Left ventricle myocardium superior (tissue), 1 donor: ENCODE measurements around the gene HES5. TPM values are rescaled to one million over a fixed set of nuclear protein-coding genes. Genes with fewer than 3 reads are reported as not detected.
"Not testable (repeated sequence)": the region's sequence is repeated elsewhere in the genome, so short reads cannot be mapped to it uniquely, and the experiment has no call there.

Source experiments
- ATAC-seq: fragments of 200-7000 bp; cut with Tn5 transposase; one replicate; pipeline ENCODE4 v1.9.1; 2020; ENCODE audit warnings: mild to moderate bottlenecking, moderate library complexity
- DNase-seq: peaks from one replicate; pipeline ENCODE4 v3.0.0-alpha.2; 2020
- intact Hi-C: fragments of 100-400 bp; cut with micrococcal nuclease; formaldehyde crosslinking; loops from one replicate; pipeline ENCODE4 v1.11.0; 2022
- total RNA-seq: library from RNA; stranded (reverse); fragmentation: NEBNext Ultra II Directional; extraction: Animal tissue kit (Norgen Biotek cat#: 25700); gene quantifications from one replicate; pipeline ENCODE4 v1.2.1, GENCODE V29; 2021
- donor health status: DM: no; HTN: yes; CAD: no; lungs with severe emphysema.

HES5 gene
- total RNA-seq, 1 donor from 2014 or later: 1.7 TPM

DNA sequence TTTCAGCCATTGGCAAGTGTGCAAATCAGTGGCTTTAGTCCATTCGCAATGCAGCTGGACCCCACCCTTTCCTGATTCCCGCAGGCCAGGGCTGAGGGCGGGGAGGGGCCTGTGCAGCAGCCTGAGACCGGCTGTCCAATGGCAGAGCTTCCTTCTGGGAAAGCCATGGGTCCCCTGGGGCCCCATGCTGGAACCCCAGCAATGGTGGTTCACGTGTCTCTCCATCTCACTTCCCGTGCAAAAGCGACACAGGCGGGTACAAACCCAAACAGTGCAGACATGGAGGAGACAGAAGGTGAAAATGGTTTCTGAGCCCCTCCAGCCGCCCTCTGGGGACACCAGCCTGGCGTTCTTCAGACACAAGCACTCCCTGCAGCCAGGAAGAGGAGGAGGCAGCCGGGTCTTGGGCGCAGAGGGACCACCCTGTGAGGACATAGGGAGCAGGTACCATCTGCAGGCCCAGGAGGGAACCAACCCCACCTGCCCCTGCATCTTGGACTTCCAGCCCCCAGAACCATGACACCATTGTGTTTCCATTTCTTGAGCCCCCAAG is 20.3 kb upstream of the HES5 start:
- DNase-seq: peak; percentile 55
- peak; percentile 4 for ATAC-seq
- intact Hi-C loops: not testable (repeated sequence)

DNA sequence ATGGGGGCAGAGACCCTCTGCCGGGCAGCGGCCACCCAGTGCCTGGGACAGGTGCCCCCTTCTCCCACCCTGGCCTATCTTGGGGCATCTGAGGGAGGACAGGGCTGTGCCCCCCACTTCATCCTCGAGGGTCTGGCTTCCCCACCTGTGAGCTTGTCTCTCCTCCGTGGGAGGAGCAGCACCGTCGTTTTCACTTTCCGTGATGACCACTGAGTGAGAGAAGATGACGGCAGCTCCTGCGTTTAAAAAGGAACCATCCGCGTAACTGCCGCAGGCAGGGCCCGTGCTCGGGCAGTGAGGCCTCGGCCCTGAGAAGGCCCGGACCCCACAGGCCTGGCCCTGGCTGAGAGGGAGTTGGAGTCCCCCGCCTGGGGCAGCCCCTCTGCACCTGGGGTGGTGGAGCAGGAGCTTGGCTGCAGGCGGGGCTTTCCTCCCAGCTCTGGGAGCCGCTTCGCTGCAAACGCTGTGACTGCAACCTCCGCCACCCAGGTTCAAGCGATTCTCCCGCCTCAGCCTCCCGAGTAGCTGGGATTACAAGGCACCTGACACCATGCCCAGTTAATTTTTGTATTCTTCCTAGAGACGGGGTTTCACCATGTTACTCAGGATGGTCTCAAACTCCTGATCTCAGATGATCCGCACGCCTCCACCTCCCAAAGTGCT is 19.4 kb upstream of the HES5 start:
- ATAC-seq, intact Hi-C loops, DNase-seq: not testable (repeated sequence)

DNA sequence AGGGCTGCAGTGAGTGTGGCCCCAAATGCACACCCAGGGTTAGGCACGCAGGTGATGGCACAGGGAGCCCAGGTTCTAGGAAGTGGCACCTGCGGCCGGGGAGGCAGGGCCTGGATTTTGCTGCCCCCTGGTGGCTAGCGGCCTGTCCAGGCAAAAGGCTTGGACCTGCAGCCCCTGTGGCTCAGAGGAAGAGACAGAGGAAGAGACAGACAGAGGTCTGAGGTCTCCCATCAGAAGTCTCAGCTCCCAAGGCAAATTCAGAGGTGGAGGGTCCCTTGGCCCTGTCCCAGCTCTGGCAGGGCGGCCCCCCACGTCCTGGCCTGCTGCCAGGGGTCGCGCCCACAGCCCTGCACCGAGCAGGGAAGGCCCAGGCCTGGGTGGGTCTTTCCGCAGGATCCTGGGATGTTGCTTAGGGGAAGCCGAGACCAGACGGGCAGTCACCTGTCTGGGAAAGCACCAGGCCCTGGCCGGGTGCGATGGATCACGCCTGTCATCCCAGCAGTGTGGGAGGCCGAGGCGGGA is 18.1 kb upstream of the HES5 start:
- intact Hi-C loops: no loop called here
- peak; percentile 89 for DNase-seq
- peak; percentile 53 for ATAC-seq

DNA sequence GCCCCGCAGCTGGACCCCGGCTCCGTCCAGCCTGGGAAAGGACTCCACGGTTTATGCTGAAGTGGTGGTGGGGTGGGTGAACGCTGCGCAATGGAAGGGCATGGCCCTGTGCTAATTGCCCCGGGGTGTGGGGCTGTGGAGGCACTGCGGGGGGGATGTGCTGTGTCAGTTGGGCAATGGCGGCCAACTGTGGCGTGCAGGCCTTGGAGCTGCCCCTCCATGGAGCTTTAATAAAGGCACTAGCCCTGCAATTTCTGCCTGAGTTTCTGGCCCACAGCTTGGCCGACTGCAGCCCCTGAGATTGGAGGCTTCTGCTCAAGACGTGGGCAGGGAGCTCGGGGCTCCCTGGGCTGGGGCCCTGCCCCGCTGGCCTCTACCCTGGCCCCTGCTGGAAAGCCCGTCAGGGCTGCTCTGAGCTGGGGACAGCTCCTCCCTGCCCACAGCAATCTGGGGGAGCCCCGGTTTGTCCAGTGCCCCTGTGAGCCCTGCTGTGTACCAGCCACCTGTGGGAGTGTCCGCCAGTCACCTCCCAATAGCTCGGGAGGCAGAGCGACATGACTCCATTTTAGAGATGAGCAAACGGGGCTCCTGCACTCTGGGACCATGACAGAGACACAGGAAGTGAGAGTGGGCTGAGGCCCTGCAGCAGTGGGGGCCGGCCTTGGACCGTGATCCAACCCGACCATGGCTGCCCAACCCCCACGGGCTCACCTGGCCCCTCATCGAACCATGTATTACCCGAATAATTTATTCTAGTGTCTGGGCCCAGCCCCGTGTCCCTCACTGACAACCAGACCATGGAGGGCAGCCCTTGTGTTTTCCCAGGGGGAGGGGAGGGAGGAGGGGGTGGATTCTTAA is 17.4 kb upstream of the HES5 start:
- no peak for ATAC-seq
- intact Hi-C loops: no loop called here

DNA sequence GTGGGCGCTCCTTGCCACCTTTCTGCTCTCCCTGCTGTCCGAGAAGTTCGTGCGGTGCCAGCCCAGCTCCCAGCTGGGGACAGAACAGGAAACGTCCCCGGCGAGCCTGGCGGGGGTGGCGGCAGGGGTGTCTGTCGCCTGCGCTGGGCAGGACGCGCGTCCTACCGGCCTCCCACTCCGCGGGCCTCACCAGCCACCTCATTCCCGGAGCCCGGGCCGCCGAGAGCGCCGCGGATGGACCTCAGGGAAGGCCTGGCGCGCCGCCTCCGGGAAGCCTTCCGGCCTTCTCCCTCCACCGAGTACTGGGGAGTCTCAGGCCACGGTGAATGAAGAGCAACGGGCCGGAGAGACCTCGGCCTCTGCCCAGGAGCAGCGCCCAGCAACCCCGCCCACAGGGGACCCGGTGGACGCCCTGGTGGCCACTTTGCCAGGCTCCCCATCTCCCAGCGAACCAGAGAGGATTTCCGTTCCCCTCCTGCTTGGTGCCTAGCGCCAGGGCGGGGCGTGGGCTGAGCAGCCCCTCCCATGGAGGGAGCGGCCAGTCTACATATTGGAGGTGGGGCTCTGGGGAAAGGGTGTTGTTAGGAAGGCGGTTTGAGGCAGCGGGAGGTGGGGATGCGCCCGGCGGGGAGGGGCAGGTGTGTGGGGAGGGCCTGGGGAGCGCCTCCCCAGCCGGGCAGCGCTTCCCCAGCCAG is 16.6 kb upstream of the HES5 start:
- DNase-seq: peak; percentile 88
- intact Hi-C loops: no loop called here
- peak; percentile 72 for ATAC-seq

More for the DNA sequence above, 17.4 kb upstream of the HES5 start:
- DNase-seq: peak; percentile 55

DNA sequence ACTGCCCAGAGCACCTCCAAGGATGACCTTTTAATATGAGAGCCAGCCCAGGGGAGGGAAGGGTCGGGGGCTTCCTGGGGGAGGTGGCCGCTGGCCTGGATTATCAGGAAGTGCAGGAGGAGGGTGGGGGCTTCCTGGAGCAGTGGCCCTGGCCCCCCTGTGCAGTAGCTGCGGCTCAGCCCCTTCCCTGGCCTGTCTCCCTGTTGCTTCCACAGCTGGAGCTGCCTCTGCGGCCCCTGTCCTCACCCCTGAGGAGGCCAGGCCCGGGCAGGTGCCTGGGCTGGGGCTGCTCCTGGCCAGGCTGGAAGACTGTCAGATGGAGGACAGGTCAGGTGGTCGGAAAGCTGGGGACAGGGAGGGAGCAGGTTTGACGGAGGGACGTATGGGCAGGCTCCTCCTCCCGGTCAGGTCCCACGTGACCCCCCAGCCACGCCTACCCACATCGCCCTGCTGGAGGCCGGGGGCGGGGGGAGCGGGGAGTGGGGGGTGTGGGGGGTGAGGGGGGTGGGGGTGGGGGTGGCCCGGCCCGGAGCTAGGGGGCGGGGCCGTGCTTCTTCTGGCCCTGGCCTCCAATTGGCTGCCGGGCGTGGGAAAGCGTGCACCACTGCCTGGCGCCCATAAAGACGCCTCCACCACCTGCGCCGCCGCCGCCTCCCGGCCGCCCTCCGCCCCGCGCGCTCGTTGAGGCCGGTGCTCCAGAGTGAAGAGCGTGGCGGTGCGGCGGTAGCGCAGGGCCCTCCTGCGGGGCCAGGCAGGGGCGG is 15.9 kb upstream of the HES5 start:
- ATAC-seq: peak; percentile 72
- intact Hi-C loops: no loop called here
- peak; percentile 94 for DNase-seq

DNA sequence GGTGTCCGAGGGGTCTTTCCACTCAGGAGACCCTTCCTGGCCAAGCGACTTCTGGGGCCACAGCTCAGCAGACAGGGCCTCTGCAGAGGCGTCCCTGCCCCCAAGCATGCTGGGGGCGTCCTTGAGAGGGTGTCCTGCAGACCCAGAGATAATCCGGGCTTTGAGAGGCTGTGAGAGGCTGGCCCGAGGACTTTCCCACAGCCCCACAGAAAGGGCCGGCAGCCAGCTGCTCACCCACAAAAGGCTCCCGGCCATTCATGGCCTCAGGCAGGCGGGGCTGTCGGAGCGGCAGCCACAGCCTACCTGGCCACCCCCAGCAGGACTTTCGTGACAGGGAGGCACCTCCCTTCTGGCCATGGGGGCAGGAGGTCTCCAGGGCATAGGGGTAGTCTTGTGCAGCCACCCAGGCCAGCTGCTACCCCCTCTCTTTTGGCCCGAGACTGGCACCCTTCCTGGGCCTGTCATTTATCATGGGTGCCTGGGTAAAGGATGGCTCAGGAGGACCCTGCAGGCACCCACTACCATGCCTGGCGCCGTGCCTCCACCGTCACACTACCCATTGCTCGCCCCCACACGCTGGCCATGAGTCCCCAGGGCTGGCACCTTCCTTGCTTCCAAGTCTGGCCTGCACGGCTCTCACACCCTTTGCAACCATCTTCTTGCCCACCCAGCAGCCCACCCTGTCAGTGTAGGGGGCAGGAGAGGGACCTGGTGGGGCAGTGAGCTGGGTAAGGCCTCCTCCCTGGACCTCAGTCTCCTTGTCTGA is 15.0 kb upstream of the HES5 start:
- DNase-seq (peak; percentile 47), ATAC-seq (no peak)
- intact Hi-C loops: no loop called here

DNA sequence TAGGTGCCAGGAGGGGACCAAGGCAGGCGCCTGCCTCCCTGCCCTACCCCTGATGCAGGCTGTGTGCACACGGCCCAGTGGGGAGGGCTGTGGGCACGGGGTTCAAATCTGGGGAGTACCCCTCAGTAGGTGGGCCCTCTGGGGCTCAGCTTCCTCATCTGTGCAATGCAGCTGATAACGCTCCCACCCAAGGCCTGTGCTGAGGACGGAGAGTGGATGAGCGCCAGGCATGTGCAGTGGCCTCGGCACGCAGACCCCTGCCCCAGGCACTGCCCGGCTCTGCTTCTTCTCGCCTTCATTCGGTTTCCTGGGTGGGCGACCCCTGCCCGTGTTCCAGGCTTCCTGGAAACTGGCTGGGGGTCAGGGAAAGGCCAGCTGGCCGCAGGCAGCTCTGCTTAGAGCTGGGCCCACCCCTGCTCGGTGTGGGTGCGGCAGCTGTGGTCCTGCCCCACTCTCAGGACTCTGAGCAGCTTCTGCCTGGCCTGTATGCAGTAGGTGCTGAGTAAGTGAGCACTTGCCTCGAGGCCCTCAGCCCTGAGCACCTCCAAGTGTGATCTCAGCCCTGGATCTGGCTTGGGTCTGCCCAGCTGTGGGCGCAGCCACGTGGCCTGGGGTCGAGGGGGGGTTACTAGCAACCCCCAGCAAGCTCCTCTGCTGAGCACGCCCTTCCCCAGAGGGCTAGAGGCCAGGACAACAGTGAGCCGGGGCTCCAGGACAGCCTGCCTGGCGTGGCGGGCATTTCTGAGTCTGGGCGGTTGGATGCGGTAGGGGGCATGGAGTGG is 14.2 kb upstream of the HES5 start:
- intact Hi-C loops: no loop called here
- ATAC-seq: no peak
- DNase-seq: peak; percentile 55

DNA sequence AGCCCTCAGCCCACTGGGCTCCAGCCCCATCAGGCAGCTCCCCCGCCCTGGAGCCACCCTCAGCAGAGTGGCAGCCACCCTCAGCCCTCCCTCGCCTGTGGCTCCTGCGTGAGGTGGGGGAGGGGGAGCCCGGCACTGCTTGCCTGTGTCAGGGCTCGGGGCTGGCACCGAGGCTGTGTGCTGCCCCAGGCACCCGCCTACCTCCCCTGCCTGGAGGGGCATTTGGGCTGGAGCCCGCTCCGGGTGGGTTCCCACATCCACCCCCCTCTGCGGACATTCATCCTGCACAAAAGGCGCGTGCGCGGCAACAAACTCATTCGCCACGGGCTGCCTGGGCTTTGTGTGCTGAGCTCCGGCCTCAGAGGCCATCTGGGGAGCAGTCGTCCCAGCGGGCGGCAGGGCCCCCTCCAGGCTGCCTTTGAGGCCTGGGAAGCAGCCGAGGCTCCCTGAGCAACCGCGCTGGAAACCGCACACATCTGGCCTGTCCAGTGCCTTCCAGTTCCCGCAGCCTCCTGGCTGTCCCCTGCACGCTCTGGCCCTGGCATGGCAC is 13.6 kb upstream of the HES5 start:
- DNase-seq (peak; percentile 38), ATAC-seq (no peak)
- intact Hi-C loops: no loop called here

DNA sequence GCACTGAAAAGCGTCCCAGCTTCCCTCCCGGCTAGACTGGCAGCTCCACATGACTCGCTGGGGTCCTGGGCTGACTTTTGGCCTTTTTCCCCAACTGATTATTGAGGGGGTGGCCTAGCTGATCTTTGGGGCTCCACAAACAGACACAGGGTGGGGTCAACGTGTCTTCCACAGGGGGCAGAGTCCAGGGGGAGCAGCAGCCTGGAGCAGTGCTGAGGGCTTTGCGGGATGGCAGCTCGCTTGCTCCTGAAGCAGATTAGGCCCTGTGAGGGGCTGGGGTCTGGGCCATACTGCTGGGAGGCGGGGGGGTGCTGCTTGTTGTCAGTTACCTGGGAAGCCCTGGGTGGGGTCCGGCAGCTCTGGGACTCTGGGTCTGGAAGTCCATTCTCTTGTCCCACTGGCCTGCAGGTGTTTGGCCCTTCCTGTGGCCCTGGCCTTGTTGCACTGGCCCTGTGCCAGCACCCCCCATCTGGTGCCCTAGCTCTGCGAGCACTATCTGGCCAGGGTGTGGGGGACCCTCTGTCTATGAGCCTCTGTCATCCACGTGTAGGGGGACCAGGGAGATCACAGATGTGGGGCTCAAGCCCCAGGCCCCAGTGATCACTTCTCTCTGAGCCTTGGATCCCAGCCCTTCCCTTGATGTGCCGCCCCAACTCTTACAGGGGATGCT is 12.3 kb upstream of the HES5 start:
- ATAC-seq (no peak), DNase-seq (peak; percentile 41)
- intact Hi-C loops: no loop called here

DNA sequence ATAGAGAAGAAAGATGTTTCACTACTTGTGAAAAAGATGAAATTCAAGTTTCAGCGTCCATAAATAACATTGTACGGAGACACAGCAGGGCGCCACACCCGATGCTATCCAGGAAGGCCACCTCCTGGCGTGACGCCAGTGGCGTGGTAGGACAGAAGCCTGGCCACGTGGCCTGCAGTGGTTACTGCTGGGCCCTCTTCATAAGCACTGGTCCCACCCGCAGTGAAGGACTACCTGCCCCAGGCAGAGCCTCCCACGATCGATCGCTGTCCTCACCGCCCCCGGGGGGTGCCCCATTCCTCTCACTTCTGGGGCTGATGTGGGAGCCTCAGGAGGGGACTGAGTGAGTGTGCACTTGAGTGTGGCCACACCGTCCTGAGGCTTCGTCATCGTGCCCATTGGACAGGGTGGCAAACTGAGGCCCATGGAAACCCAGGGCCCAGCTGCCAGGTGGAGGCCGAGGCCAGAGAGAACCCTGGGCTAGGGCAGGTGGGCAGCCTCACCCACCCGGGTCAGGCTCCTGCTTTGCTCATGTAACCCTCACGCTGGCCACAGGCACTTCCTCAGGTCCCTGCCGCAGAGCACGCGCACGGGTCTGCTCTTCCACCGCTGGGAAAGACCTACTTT is 11.7 kb upstream of the HES5 start:
- peak; percentile 82 for DNase-seq
- intact Hi-C loops: no loop called here
- ATAC-seq: no peak

DNA sequence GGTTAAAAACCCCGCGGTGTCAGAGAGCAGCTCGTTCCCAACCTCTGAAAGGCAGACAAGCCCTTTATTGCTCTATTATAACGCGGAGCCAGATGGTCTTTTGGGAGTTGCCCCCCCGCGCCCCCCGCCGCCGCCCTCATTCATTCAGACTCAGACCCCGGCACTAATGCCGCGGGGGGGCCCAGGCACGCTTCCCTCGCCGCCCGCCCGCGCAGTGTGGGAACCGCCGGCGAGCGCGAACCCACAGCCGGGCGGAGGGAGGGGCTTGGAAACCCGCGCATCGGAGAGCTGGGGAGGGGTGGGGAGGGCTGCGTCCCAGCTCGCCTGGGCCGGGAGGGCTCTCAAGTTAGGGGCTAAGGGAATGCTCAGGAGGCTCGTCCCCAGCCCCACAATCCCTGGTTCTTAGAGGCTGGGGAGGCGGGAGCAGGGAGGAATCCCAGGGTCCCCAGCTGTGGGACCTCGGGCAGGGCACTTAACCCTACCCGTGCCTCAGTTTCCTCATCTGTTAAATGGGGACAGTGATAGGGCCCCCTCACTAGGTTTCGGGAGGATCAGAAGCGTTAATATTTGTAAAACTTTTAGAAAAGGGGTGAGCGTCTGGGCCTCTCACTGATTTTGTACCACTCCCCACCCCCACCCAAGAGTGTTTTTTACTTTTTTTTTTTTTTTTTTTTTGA is 10.9 kb upstream of the HES5 start:
- DNase-seq (peak; percentile 38), ATAC-seq (no peak)
- intact Hi-C loops: no loop called here

DNA sequence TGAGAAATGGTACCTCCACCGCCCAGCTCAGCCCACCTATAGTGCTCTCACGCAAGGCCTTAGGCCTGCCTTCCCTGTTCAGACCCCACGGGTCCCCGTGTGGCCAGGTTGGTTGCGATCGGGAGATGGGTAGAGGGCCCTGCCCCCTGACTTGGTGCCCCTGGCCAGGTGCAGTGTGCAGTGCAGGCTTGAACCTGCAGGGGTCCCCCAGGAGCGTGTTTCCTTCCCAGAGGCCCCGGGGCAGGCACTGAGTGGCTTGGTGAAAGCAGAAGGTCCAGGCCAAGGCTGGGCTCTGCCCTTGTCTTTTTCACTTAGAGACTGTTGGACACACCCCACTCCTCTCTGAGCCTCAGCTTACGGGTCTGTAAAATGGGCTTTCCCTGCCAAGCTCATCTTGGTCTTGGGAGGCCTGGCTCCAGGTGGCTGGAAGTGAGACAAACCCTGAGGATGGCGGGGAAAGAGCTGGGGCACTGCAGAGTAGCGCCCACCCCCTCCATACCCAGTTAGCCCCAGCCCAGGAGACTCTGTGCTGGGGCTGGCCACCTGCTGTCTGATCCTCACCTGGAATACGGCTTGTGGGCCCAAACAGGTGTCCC is 9.3 kb upstream of the HES5 start:
- ATAC-seq: no peak
- intact Hi-C loops: no loop called here
- DNase-seq: no peak

DNA sequence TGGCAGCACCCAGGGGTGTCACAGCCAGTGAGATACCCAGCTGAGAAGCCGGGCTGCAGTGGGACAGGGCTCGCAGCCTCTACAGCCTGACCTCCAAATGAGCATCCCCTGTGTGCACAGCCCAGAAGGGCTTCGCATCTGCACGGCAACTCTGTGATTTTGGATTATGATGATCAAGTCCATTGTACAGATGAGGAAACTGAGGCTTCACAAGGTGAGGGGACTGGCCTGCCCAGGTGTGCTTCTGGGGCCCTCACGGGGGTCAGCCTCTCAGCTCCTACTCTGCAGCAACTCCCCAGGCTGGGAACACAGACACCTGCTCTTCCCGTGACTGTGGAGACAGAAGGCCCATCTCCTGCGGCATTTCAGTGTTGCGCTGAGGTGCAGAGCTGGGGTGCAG is 8.8 kb upstream of the HES5 start:
- DNase-seq: no peak
- intact Hi-C loops: no loop called here
- no peak for ATAC-seq

DNA sequence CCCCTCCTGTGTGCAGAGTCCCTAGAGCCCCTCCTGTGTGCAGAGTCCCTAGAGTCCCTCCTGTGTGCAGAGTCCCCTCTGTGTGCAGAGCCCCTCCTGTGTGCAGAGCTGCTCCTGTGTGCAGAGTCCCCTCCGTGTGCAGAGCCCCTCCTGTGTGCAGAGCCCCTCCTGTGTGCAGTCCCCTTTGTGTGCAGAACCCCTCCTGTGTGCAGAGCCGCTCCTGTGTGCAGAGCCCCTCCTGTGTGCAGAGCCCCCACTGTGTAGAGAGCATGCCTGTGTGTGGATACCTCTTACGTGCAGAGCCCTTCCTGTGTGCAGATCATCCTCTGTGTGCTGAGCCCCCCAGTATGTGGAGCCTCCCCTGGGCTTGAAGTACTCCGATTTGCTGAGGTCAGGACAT is 8.3 kb upstream of the HES5 start:
- ATAC-seq (no peak), DNase-seq (no peak)
- intact Hi-C loops: no loop called here
